Left hindlimb (tissue), 1 donor: ENCODE results near the gene TRAK1.

Experiments used
- DNase-seq: peaks from one replicate; pipeline ENCODE4 v3.0.0-alpha.2; 2018

TRAK1 gene

GRCh38 chr3:42127226-42127625 lies 36.1 kb downstream of the TRAK1 start:
- DNase-seq = no peak

GRCh38 chr3:42128526-42128925 lies 37.4 kb downstream of the TRAK1 start:
- DNase-seq = no peak

GRCh38 chr3:42129014-42129953 lies 38.1 kb downstream of the TRAK1 start:
- no peak for DNase-seq

DNA sequence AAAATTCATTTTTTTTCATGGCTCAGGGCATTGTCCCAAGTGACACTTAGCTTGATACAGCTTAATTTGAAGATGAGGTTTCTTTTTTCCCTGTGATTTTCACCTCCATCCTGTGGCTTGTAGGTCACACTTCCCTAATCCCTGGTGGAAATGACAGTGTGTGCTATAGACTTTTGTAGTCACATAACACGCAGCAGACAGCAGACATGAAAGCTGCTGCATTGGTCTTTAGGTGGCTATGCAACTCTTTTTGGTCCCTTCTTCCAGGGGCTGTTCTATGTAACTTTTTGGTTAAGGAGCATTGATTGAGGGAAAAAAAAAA lies 38.8 kb downstream of the TRAK1 start:
- DNase-seq = no peak

- no peak for DNase-seq
Observed at GRCh38 chr3:42130329-42131070, 39.3 kb downstream of the TRAK1 start.

DNA sequence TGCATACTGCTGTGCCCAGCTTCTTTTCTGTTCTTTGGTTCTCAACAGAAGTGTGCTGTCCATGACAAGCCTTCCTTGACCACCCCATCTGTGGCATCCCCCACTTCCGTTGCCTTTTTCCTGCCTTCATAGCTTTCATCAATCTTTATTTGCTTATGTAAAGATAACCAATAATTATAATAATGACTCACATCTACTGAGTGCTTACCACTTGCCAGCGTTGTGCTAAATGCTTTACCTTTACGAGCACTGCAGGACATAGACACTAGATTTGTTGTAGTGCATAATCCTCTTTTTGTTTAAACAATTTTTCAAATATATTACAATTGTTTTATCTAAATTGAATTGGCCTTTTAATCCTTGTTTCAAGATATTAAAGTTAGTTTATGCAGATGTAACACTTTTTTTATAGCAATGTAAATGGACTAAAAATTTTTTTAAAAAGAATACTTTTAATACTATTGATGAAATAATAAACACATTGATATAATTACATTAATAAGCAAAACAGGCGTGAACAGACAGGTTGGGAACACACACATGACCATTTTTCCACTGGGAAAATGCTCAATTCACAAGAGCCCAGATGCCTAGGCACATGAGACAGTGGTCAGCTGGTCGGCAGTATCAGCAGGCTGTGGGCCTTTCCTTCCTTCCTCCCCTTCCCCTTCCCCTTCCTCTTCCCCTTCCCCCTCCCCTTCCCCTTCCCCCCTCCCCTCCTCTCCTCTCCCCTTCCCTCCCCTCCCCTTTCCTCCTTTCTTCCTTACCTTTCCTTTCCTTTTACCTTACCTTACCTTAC lies 42.5 kb downstream of the TRAK1 start:
- DNase-seq = no peak

- DNase-seq = no peak
Observed at GRCh38 chr3:42134867-42135464, 43.8 kb downstream of the TRAK1 start.

- DNase-seq = no peak
Observed at GRCh38 chr3:42139621-42140453, 48.7 kb downstream of the TRAK1 start.

DNA sequence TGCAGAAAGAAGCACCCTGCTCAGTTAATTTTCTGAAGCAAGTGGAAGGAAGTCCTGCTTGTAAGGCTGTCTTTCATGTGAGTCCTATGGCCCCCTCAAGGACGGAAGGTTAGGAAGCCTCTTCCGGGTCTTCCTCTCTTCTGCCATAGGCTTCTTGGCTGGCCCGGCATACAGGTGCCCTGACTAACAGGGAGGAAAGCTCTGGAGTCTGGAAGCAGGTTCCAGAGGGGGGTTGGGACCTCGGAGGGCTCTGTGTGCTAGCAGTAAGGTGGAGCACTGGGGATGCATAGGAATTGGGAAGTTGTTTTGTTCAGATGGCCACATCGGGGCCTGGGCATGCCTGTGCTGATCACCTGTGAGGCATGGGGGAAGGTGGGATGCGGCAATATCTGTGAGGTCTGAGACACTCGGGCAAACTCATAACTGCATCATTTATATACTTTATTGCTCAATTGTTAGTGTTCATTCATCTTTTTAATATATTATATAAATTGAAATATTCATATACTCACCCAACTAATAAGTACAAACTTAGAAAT lies 49.6 kb downstream of the TRAK1 start:
- DNase-seq = no peak

GRCh38 chr3:42143440-42143839 lies 52.3 kb downstream of the TRAK1 start:
- no peak for DNase-seq

GRCh38 chr3:42144209-42144608 lies 53.1 kb downstream of the TRAK1 start:
- DNase-seq = no peak

- no peak for DNase-seq
Observed at GRCh38 chr3:42148086-42148848, 57.1 kb downstream of the TRAK1 start.

GRCh38 chr3:42148982-42149432 lies 57.9 kb downstream of the TRAK1 start:
- DNase-seq = peak; percentile 90

DNA sequence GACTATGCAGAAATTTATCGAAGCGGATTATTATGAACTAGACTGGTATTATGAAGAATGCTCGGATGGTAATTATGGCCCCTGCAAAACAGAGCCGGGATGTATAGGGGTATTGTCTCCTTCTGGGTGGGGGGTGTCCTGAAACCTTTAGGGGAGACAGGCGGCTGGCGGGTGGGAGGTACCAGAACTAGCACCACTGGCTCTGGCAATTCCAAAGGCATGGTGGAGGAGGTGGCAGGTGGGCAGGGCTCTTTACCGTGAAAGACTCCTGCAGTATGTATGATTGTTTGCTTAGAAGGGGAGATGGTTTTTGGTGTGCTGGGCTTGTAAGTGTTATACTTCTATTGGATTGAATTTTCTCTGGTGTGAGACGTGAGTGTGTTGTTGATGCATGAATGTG lies 58.4 kb downstream of the TRAK1 start:
- no peak for DNase-seq

GRCh38 chr3:42149975-42150374 lies 58.8 kb downstream of the TRAK1 start:
- DNase-seq = no peak

GRCh38 chr3:42151596-42152168 lies 60.5 kb downstream of the TRAK1 start:
- no peak for DNase-seq

DNA sequence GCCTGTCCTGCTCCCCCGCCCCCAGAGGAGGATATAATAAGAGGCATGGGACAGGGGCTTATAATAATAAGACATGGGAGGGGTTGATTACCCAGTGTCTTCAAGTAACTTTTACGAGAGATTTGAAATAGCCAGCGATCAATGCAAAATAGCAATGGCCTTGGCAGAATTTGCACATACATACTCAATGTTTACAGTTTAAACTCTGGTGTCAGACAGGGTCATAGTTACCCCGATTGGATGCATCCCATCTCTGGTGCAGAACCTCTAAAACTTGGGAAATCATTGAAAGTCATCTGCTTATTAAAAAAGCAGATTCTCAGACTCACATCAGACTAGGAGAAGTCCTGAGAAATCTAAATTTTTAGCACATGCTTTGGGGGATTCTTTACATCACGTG lies 61.0 kb downstream of the TRAK1 start:
- DNase-seq = no peak

GRCh38 chr3:42153039-42153438 lies 61.9 kb downstream of the TRAK1 start:
- no peak for DNase-seq

GRCh38 chr3:42157540-42158538 lies 66.7 kb downstream of the TRAK1 start:
- no peak for DNase-seq
